Peyer's patch (tissue), 4 donors: ENCODE data around the gene ABHD12.

Experiments used
- CTCF ChIP-seq, 6 experiments: fragments of 450-650 bp in 4 of 6; fragments of 200-600 bp in 2 of 6; sonication (generic) in 1 of 6; IDR thresholded peaks; one replicate each; pipeline ENCODE4 v1.5.1; 2017 to 2019; ENCODE audit warnings: antibody characterized with exemption in 6 of 6, mild to moderate bottlenecking in 3 of 6, moderate library complexity in 1 of 6
- POLR2A ChIP-seq, 2 donors: fragments of 450-650 bp; IDR thresholded peaks; one replicate each; pipeline ENCODE4 v1.5.1; 2017; ENCODE audit warnings: antibody characterized with exemption in 2 of 2, mild to moderate bottlenecking in 2 of 2, moderate library complexity in 2 of 2

GRCh38 chr20:25285856-25286798 is 104.5 kb downstream of the ABHD12 start:
- TF ChIP-seq CTCF (IDR thresholded peaks at IDR 0.05): no peak
- TF ChIP-seq POLR2A (IDR thresholded peaks at IDR 0.05): no peak
